ENCODE data around the gene PPM1F.
A peak's percentile ranks its signal among the peaks of the same experiment; 100 is the strongest.

Gene PPM1F

DNA sequence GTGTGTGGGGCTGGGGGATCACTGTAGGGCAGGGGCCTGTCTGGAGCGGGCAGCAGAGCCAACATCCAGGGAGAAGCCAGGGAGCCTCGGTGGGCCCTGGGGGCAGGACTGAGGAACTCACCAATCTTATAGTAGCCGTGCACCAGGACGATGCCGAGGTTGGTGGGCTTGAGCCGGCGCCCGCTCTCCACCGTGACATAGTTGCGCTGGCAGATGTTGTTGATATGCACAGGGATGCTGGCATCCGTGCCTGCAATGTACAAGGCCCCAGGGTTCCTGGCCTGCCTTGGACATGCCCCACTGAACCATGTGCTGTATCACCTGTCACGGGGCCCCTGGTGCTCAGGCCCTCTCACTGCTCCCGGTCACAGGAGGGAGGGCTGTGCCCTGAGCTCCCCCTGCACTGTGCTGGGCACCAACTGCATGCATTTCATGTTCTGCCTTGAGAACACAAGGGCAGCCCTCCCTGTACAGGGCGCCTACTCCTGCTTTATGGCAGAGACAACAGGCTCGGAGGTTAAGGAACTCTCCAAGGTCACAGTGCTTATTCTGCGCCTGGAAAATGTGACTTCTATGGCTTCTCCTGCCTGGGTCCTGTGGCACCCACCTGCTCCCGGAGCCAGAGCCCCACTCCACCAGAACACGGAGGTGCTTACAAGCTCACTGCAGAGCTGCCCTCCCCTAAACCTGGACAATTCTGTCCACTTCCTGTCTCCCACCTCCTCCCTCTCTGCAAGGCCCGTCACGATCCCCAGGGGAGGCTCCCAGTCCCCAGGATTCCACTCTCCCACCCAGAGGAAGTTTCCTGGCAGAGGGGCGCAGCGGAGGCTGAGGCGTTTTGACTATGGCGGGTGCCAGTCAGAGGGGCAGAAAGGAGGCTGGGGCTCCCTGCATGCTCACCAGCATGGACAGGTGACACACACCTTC lies 7.8 kb upstream of the PPM1F start:
- DNase-seq = no peak

GRCh38 chr22:21959274-21960074 lies 6.8 kb upstream of the PPM1F start:
- no peak for DNase-seq

DNA sequence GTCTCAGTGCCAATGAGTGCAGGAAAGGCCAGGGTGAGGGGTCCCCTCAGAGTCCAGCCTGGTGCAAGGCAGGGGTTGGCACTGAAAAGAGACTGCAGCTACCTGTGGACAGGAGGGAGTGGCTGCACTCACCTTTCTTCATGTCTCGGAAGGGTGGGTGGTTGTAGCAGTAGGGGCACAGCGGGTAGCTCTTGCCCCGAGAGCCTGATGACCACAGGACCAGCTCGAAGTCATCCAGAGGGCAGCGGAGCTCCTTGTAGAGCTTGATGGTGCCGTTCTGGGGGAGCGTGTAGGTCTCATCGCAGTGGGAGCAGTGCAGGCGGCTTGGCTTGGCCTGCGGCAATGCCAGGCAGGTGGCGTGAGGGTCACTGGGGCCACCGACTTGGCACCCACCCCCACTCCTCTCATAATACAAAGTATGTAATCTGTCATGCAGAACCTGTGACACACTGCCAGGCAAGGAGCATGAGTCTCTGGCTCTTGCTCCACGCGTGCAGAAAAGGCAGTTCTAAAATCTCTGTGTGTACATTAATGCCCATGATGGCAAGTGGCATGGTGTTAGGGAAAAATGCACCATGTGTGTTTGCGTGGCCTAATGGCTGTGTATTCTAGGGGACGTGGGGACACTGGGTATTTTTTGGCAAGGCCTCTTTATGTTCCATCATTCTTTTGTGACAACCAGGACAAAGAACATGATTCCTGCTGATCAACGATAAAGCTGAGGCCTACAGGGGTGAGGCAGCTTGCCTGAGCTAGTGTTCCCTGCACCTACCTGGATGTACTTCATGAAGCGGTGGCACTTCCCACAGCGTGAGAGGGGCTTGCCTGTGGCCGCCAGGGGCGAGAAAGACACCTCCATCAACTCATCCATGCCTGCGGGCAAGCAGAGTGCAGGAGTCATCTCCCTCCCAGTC lies 6.0 kb upstream of the PPM1F start:
- DNase-seq = no peak

- DNase-seq = peak; percentile 39
These were observed 650 bp downstream of the PPM1F start for GRCh38 chr22:21951931-21952465.

DNA sequence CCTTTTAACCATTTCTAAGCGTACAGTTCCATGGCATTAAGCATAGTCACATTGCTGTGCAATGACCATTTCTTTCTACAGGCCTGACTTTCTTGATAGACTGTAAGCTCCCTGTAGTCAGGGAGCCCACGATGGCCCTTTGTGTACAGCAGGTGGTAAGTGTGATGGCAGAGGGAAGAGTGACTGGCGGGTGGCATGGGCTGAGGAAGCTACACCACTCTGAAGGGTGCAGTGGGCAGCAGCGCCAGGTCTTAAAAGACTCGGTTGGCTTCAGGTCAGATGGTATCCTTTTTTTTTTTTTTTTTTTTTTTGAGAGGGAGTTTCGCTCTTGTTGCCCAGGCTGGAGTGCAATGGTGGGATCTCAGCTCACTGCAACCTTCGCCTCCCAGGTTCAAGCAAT lies 1.6 kb downstream of the PPM1F start:
- DNase-seq = no peak

- DNase-seq = no peak
These were observed 2.7 kb downstream of the PPM1F start for GRCh38 chr22:21949948-21950347.

GRCh38 chr22:21949569-21949918 lies 3.1 kb downstream of the PPM1F start:
- no peak for DNase-seq

DNA sequence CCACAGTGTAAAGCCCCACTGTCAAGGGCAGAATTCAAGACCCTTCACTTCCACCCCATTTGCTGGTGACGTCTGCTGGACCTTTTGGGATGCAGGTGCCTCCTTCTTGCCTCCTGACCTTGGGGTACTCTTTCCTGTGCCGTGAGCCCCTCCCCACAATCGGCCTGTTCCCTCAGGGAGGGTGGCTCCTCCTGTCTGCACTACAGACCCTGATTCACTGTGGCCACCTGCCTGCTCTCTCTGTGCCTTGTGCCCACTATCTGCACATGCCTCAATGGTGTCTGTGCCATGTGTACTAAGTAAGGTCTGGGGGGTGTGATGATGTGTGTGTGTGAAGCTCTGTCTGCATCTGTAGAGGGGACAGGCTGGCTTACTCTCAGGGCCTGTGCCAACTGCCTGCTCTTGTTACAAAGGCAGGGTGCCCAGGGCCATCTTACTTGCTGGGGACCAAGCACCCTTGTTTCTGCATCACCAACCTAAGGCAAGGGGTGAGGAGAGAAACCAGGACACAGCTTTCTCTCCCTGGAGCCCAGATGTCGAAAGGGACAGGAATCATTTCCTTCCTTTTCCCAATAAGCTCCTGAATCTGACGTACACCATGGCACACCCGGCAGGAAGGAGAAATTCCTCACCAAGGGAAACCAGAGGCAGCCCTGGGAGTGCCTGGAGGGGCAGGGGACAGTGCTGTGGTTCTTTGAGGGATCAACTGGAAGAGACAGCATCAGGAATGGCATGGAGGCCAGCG lies 3.7 kb downstream of the PPM1F start:
- DNase-seq = no peak

DNA sequence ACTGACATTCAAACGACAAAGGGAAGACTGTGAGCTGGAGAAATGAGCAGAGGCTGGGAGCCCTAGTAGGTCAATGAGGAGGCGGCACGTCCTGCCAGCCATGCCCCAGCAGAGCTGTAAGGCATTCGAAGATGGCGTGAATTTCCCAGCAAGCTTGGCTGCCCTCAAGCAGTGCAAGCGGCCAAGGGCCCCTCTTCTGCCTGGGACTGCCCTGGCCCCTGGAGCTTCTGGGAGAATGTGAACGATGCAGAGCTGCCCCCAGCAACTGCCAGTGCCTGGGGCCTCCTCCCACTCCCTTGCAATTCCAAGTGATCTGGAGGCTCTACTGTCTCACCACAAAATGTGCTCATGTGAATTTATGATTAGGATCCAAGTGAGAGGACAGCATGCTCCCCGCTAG lies 4.3 kb downstream of the PPM1F start:
- DNase-seq = no peak

DNA sequence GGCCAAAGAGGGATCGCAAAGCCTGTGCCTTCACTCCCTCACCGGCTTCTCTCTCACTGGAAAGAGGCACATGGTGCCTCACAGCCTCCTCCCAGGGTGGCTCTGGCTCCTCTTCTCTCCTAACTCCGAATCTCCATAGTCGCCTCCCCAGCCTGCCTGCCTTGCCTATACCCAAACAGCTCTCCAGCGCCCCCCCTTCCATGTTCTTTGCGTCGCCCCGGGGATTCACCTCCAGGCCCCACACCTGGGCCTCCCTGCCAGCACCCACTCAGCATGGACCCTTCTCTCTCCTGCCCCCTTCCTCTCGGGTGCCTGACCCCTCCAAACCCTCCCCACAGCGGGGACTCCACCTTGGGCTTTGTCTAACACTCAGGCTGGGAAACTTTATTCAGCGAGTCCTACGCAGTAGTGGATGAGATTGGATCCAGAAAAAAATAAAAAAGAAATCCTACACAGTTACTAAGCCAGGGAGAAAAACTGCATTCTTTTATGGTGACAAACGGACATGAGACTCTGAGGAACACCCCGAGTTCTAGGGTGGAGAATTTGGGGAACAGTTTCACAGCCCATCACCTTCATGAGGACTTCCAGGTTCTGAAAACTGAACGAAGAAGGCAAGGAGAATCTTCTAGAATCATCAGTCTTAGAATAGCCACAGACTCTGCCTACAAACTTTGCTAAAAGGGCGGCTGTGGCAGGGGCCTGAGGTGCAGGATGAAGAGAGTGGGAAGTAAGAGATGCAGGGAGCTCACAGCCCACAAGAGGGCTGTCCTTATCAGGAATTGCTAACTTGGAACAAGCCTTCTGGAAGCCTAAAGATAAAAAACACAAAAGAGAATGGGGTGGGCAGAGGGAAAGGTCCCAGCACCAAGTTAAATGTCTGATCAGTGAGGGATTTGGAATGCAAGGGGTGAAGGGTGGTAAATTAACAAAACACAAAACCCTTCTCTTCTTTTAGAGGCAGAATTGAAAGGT lies 5.3 kb downstream of the PPM1F start:
- no peak for DNase-seq

- DNase-seq = no peak
These were observed 6.3 kb downstream of the PPM1F start for GRCh38 chr22:21946262-21946925.

DNA sequence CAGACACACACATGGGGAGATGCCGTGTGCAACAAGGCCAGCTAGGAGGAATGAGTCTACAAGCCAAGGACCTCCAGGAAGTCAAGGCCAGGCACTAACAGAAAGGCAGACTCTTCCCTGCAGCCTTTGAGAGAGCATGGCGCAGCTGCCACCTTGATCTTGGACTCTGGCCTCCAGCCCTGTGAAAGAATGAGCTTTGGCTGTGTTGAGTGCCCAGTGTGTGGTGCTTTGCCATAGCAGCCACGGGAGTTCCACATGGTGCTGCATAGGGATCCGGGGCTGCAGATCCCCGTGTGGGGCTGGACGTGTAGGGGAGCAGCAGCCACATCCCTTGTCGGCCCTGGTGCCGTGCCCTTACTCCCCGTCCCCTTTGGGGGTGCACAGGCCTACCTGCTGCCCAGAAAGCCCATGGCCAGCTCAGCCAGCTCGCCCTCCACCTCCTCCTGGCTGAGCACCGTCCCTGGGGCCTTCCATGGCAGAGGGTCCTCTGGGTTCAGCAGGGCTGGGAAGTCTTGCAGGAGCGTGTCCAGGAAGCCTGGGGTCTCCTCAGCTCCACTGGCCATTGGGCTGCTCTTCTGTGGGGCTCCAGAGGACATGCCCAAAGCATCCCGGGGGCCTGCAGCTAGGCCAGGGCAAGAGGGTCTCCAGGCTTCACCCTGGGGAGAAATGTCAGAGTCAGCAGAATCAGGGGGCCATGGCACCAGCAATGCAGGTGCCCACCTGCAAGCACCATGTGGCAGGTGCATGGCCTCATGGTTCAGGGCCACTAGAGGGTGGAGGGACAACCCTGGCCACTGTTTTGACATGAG lies 7.0 kb downstream of the PPM1F start:
- DNase-seq = no peak

DNA sequence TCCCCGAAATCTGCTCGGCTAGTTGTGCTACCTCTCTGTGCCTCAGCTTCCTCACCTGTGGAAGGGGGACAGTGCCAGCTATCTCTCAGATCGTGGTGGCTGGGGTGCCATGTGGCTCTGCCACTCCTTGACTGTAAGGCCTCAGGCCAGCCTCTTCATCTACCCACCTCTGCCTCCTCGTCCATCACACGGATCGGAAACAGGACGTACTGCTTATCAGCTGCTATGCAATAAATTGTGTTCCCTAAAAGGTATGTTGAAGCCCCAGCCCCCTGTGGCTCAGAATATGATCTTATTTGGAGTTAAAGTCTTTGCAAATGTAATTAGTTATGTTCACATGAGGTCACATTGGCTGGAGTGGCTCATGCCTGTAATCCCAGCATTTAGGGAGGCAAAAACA lies 7.8 kb downstream of the PPM1F start:
- no peak for DNase-seq

DNA sequence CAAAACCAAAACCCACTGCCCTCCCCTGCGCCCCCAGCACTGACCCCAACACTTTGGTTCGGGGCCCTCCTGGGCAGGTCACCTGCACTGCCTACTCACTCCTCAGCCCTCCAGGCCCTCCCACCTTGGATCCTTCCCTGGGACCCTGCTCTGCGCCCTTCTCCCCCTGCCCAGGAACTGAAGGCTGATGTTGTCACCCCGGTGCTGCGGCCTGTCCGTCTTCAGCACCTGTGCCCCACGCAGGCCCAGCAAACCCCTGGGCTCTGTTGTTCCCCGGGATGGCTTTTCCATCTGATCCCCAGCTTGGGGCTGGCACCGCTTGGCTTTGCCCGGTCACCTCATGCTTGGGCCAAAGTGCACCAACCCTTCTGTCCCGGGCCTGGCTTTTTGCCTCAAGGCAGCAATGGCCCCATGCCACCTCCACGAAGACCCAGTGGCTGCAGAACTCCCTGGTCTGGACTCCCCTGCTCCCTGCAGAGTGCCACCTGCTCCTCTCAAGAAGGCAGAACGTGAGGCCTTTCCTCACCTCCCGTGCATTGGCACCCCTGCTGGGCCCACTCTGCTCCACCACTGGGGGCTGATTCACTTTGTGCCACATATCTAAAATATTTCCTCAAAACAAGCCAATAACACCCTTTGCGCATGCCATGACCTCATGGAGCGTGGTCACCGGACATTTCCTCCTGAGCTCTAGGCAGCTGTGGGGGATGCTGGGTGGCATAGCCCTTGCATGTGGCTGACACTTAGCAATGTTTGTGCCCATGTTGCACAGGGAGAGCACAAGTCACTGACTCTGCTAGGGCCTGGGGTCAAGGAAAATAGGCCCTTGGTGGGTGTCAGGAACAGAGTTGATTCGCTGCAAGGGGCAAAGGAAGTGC lies 8.8 kb downstream of the PPM1F start:
- no peak for DNase-seq

DNA sequence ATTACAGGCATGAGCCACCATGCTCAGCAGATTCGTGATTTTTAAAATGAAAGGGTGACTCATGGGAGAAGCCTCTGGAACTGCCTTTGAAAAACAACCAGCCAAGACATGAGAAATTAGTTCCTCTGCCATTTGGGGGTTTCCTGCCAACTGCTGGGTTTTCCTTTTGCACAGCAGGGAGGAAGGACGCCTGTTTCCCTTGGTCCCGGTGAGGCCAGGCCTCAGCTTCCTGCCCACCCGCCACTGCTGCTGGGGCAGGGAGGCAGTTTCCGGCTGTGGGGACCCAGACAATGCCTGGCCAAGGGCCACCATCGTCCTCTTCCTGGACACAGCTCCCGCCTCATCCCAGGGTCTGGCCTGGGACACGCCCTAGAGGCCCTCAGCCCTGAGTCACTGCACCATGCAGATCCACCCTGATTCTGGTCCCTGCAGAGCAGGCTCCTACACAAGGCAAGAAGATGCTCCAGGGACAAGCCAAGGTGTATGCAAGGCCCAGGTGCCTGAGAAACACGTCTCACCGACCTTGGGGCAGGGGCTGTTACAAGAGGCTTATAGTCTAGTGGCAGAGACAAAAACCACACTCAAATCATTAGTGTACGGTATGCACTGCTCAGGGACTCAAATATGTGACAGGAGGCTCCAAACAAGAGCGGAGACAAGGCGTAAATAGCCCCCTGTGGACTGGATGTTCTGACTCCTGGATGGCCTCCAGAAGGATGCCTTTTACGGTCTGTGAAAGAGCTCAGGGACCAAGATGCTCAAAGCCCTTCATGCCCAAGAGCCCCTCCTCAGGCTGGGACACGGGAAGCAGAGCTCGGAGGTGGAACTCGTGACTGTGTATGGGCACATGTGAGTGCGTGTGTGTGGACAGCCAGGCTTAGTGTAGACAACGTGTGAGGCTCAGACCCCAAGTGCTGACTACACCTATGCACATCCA lies 10.0 kb downstream of the PPM1F start:
- peak; percentile 21 for DNase-seq

DNA sequence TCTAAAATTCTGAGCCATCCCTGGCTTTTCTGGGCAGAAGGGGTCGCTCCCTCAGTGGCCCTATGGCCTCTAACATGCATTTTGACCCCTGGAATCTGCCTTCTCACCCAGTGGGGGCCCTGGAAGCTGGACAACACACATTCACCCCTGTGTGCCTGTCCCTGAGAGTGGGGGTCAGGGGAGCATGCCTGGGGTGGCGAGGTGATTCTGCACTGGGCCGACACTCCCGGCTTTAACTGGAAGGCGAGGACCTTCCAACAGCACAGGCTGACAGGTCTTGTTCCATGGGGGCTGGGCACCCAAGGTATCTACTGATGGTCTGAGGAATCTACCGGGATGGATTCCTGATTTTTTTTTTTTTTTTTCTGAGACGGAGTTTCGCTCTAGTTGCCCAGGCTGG lies 10.7 kb downstream of the PPM1F start:
- no peak for DNase-seq

DNA sequence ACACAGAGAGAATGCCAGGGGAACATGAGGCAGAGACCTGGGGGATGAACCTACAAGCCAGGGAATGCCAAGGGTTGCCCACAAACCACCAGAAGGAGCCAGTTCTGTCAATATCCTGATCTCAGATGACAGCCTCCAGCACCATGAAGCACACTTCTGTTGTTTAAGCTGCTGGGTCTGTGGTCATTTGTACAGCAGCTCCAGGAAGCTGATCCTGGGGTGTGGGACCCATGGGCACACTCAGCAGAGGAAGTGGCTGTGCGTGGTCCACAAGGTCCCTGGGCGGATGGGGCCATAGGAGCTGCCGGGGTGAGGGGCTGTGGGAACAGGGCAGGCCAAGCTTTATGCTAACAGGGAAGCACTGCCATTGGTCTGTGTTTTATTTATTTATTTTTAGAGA lies 12.1 kb downstream of the PPM1F start:
- no peak for DNase-seq
